ENCODE data around the gene CBARP.

GRCh38 chr19:1275976-1276627 is 38.3 kb upstream of the CBARP start:
- TF ChIP-seq CTCF (IDR thresholded peaks at IDR 0.05) (peak in 1 of 6 experiments; percentile 7), POLR2A (IDR thresholded peaks at IDR 0.05) (no peak)
